HG02981 (cell line): ENCODE data around the gene LMNA.
"Not testable (repeated sequence)": the region's sequence is repeated elsewhere in the genome, so short reads cannot be mapped to it uniquely, and the experiment has no call there.

Source experiments
- ATAC-seq: cut with Tn5 transposase; IDR thresholded peaks from one replicate; pipeline ENCODE4 v1.9.1; 2021; ENCODE audit warnings: mild to moderate bottlenecking, moderate library complexity; ENCODE audit not compliant: unreplicated experiment

LMNA gene

DNA sequence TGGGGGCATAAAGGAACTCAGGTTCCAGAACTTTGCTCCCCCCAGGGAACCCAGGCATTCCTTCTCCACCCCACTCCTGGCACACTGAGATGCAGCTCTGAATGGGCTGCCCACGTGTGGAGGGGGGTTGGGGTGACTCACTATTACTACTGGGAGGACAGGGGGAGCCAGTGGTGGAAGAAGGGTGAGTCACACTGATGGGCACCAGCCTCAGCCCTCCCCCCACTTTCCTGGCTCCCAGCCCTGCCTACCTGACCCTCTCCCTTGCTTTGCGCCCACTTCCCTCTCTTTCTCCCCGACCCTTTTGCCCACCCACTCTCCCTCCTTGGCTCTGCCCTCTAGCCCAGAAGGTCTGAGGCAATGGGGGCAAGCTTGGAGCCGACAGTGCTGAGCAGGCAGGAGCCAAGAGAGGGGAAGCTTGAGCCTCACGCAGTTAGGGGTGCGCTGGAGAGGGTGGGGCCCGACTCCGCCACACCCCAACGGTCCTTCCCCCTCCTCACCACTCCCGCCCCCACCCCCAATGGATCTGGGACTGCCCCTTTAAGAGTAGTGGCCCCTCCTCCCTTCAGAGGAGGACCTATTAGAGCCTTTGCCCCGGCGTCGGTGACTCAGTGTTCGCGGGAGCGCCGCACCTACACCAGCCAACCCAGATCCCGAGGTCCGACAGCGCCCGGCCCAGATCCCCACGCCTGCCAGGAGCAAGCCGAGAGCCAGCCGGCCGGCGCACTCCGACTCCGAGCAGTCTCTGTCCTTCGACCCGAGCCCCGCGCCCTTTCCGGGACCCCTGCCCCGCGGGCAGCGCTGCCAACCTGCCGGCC is at the start of gene LMNA:
LMNA (plus strand) TSS at position 611 of the 818 bp plus-strand sequence. CDS start 208 bp downstream, outside the sequence.
- peak; percentile 59 for ATAC-seq

DNA sequence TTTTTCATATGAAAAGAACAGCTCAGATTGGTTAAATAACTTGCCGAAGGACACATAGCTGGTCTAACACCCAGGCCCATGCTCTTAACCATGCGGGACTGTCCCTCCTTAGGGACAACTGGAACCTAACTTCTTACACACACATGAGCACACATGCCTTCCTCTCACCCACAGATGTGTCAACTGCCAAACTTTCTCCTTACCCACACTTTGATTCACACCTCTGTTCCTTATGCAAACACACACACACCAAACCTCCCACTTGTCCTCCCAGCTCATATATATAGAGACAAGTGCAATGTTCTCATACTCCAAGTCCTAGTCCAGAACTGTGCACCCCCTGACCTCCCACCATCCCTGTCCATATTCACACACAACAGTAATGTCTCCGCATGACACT is 49.3 kb upstream of the LMNA start:
- no peak for ATAC-seq

DNA sequence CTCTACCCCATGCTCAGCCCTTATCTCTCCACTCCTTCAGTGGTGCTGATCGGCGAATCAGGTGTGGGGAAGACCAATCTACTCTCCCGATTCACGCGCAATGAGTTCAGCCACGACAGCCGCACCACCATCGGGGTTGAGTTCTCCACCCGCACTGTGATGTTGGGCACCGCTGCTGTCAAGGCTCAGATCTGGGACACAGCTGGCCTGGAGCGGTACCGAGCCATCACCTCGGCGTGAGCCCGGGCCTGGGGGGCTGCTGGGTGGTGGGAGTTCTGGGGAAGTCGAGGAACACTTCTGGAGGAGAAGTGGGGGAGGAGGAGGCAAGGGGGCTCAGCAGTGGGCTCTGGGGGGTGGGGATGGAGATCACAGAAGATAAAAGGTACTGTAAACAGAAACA is 48.6 kb upstream of the LMNA start:
- no peak for ATAC-seq

DNA sequence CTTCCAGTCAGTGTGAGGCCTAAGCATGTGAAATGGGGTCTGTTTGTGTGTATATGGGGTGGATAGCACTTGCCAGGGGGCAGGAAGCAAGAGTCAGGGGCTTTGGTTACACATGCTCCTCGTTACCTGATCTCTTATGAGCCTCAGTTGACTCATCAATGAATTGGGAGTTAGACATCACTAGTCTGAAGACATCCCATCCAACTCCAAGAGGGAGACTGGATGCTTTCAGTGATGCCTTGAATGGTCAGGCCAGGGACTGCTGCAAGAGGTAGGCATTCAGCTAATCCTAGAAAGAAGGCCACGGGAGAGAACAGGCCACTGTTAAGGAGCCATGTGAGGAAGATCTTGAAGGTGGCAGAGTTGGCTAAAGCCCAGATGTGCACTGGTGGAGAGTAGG is 47.2 kb upstream of the LMNA start:
- ATAC-seq: no peak

DNA sequence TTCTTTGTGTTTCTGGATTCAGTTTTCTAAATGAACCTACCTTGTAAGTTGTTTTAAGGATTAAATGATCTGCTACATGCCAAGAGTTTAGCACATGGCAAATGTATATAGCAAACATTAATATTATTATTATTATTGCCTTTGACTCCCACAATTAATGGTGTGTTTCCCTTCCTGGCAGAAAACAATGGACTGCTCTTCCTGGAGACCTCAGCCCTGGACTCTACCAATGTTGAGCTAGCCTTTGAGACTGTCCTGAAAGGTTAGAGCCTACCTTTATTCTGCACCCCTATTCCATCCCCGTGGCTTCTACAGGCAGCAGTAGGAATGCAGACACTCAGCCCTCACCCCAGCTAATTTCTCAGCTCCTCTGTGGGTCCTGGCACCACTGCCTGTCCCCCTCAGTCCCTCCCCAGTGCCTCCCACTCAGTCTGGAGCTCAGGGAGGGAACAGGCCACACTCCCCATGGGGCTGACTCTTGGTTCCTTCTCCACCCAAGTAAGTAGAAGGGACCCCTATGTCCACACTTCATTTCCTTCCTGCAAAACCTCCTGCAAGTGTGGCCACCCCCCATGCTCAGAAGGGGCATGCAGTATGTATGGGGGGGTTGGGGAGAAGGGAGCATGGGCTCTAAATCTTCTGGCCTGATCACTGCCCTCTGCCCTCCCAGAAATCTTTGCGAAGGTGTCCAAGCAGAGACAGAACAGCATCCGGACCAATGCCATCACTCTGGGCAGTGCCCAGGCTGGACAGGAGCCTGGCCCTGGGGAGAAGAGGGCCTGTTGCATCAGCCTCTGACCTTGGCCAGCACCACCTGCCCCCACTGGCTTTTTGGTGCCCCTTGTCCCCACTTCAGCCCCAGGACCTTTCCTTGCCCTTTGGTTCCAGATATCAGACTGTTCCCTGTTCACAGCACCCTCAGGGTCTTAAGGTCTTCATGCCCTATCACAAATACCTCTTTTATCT is 44.7 kb upstream of the LMNA start:
- no peak for ATAC-seq

DNA sequence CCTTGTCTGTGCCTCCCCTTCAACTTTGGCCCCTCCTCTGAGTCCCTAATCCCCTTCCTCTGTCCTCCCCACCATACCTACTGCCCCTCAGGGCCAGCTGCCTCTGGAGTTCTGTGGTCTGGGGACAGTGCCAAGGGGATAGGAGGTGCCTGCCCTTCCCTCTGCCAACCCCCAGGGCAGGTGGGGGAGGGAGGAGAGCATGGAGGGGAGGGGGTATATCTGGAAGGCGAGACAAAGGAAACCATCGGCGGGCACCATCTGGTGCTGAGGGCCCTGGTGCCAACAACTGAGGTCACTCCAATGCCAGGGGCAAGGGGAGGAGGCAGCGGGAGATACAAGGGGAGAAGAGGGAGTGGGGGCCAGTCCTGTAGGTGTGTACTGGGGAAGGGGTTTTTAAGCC is 44.0 kb upstream of the LMNA start:
- ATAC-seq: no peak

DNA sequence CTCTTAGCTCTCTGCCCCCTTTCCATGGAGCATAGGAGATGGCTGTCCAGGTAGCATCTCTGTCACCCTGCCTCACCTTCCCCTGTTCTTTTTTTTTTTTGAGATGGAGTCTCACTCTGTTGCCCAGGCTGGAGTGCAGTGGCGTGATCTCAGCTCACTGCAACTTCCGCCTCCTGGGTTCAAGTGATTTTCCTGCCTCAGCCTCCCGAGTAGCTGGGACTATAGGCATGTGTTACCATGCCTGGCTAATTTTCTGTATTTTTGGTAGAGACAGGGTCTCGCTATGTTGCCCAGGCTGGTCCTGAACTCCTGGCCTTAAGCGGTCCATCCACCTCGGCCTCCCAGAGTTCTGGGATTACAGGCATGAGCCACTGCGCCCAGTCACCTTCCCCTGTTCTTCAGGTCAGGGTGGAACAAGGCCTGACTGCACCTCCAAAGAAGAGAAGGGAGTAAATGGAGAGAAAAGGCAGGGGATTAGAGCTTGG is 43.1 kb upstream of the LMNA start:
- not testable (repeated sequence) for ATAC-seq

DNA sequence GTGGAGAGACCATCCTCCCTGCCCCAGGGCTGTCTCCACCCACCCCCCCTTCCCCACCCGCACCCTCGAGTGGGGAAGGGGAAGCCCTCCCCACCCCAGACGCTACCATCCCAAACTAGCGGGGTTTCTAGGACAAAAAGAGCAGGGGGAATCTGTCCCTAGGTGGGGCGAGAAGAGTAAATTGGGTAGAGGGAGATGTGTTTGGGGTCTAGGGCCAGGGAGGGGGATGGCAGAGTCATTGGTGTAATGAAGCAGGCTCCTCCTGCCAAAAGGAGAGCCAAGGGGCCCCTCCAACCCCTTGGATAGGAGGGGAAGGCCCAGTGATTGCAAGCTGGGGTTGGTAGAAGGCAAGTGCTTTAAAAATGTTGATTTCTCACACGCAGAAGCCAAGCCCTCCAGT is 42.3 kb upstream of the LMNA start:
- no peak for ATAC-seq

DNA sequence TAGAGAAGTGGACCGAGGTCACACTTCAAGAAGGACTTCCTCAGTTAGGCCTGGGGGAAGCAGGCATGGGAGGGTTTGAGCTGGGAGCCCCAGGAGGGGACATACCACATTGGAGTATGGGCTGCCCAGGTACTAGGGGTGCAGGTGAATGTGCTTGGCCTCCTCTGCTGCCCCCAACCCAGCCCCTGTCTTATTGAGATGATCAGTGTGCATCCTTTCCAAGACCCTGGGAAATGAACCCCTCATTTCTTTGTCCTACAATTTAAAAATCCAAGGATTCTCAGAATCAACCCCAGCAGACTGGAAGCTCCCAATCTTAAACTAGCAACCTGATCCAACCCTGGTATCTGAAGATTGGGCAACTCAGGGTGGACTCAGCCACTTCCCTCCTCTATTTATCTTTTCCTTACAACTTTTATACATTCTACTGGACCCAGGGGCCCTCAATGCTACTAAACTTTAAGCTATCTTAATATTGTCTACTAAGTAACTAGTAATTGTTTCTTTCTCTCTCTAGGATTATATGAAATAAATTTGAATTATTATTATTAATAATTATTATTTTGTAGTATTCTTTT is 41.3 kb upstream of the LMNA start:
- ATAC-seq: no peak

DNA sequence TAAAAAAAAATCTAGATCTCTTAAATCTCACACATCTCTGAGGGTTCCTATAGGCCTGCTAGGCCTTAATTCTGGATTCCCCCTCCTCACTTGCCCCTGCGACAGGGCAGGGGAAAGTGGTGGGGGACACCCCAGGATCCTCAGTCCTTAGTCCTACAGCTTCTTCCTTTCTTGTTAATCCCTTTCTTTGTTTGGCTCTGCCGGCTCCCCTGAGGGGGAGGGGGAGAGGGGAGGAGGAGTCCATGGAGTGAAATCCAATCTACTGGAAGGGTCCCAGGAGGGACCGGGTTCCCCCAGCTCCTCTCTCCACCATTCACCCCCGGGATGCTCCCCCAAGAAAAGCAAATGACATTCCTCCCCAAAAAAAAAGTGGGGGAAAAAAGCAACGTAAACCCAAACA is 40.8 kb upstream of the LMNA start:
- no peak for ATAC-seq

DNA sequence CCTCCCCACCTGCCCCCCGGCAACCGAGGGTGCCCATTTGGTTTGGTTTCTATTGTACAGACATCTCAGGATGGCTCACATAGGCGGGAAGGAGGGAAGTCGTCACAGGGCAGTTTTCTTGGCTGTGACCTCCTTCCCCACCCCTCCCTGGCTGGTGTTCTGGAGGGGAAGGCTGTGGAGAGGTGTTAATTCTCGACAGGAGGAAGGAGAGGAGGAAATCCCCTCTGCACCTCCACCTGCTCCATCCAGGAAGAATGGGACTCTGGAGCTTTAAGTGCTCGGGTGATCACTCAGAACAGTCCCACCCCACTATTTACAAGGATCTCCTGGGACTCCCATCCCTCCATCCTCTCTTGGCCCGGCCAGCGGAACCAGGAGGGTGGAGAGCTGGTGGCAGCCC is 39.9 kb upstream of the LMNA start:
- no peak for ATAC-seq

DNA sequence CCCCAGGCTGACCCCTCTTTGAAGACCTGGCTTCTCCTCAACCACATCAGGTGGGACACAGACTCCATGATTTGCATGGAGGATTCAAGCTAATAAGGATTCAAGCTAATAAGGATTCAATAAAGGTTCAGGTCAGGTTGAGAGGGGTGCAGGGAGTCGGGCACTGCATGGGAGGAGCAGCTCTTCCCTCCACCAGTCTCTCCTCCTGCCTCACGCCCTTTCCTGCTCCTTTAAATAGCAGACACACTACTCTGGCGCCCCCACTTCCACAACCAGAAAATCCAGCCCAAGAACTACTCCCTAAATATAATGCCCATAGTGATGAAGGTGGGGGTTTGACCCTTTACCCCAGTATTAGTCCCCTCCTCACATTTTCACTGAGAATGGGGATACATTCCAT is 39.3 kb upstream of the LMNA start:
- no peak for ATAC-seq

DNA sequence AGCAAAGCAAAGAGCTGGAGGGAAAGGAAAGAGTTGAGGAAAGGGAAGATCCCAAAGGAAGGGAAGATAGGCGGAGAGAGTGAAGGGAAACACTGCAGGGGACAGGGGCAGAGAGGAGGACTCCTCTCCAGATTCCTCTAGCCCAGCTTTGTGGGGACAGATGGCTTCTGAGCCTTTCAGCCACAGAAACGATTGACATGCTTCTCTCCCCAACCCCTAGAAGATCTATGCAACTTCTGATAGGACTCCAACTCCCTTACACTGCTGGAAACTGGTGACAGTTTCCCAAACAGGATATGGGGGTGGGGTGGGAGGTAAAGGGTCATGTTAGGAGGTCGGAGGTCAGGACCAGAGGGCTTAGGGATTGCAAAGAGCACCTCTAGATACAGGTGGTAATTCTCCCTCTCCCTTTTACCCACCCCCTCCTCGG is 38.7 kb upstream of the LMNA start:
- ATAC-seq: no peak

DNA sequence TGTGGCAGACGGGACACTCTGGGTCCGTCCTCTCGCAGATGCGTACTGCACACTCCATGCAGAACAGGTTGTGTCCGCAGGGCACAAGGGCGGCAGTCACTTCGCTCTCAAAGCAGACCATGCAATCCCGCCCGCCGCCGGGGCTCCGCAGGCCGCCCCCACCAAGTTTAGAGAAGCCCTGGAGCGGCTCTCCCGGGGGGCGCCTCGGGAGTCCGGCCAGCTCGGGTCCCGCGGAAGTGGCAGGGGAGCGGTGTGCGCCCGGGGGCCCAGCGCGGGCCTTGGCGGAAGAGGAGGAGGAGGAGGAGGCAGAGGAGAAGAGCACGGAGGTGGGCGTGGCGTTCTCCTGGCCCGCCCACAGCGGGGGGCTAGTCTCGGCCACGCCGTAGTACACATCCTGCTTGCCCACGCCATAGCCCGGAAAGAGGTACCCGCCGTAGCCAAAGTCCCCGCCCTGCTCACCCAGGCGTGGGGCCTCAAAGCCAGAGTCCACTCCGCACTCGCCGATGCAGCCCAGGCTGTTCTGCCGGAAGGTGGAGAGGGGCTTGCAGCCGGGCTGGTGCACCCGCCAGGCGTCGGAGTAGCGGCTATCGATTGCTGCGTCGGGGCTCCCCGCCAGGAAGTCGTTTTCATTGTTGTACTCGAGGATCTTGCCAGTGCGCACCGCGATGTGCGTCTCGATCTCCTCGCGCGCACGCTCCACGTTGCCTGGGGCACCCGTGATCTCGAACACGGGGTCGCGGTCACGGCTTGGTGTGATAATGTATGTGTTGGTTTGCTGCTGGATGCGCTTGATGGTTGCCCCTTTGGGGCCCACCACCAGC is 37.7 kb upstream of the LMNA start:
- no peak for ATAC-seq

DNA sequence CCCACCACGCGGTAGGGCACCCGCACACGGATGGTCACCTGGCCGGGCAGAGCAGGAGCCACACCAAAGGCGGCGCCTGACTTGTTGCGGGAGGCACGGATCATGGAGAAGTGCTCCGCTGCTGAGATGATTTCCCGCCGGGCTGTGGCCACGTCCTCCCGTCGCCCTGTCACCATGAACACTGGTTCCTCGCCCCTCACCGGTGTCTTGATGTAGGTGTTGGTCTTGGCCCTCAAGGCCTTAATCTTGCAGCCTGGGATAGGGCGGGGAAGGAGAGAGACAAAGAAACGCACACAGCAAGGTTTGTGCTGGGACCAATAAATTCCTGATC is 37.1 kb upstream of the LMNA start:
- ATAC-seq: no peak

DNA sequence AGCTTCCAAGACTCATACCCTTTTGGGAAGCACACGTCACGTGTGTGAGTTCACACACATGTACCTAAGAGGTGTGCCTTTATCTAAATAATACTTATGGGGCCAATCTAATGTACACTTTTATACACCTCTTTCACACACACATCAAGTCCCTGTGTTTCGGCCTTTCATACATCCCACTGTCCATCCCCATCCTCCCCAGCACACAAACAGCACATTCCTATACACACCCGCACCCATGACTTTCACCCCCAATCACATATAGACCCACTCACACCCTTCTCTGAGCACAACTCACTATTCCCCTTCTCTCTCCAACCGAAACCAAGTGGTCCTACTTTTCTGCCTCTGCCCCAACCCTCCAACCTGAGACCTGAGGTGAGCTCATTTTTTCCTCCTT is 35.8 kb upstream of the LMNA start:
- ATAC-seq: no peak

DNA sequence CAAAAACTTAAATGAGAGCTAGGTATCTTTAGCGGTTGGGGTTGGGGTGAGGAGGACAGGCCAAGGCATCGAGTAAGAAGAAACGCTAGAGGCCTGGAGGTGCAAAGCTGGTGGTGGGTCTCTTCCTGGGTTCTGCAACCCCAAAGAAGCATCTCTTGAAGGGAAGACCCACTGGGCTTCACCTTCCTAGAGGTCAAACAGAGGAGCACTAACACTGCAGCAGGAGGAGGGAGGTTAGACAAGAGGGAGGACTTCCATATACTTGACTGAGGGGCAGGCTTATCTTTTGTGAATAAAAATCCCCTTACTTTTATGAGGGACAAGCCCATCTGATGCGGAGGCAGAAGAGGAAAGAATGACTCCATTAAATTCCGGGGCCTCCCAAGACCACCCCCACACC is 34.7 kb upstream of the LMNA start:
- no peak for ATAC-seq

DNA sequence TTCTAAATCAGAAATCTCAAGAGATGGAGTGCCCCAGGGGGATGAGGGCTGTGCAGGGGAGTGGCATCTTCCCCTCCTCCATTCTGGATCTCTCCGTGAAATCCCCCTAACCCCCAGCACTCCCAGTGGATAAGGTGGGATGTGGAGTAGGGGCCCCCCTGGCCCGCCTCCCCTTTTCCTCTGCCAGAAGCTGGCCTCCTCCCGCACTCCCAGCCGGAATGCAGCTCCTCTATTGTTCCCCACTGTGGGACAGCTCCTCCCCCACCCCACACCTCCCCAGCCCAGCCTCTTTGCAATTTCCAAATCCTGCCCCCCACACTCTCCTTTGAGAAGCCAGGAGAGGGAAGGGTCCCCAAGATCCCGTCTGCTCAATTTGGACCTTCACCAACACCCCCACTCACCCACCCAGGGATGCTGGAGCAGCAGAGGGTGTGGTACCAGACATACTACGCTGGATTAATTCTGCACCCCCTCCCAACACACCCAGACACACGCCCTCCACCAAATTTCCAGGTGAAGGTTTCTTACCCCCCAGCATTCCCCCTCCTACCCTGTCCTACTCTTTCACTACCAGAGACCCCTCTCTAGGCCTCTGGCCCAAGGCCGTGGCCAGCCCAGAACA is 34.2 kb upstream of the LMNA start:
- ATAC-seq: no peak

DNA sequence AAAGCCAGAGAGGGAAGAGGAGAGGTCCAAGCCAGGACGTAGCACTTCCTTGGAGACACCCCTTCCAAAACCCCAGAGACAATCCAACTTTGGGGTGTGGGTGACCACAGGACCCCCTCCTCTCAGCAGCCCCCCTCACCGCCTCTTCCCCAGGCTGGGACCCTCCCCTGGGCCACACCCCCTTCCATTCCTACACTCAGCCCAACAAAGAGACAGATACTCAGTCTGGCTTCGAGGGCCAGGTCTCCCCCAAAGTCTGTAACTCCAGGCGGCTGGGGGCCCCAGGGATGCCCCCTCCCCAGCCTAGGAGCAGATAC is 33.7 kb upstream of the LMNA start:
- ATAC-seq: no peak

DNA sequence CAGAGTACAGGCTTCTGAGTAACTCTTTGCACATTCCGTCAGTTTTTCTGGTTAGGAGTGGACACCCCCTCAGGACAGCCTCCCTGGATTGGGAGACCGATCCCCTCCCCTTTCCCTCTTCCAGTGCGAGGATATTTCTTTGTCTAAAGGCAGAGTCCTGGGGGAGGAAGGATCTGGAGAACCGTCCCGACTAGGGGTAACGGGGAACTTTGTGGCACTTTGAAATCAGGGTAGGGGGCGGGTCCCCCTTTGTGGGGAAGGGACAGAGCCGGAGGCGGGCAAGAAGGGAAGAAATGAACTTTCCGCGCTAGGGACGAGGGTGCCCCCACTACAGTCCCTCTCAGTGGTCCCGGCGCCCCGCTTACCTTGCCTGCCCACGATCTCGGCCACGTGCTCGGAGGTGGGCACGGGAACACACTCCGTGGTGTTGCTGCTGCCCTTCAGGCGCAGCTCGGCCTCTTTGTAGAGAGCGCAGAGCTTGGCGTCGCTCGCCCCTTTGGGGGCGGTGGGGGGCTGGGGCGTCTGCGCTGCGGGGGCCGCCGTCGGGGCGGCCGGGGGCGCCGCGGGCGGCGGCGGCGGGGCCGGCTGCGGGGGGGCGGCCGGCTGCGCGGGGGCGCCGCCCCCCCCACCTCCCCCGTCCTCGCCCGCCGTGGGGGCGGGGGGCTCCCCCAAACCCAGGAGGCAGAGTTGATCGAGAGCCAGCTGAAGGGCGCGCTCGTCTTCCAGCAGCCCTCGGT is 33.2 kb upstream of the LMNA start:
- no peak for ATAC-seq
